ENCODE results near the gene LIAS. TPM values are rescaled to one million over a fixed set of nuclear protein-coding genes. Genes with fewer than 3 reads are reported as not detected.

The LIAS gene
- polyA plus RNA-seq, 1 donor from 2014 or later, result 24.6 TPM

- H3K27me3 ChIP-seq (ENCODE audit: insufficient read depth, low read depth, low read length), result no peaks in the 10 kb centered on the region
- no peak overlapping the region for H3K27ac ChIP-seq (ENCODE audit: low read length)
- H3K4me3 ChIP-seq (ENCODE audit: low read length), result no peak overlapping the region
- no peaks in the 10 kb centered on the region for H3K79me2 ChIP-seq (replicated peaks; ENCODE audit: insufficient read depth, low read length)
- H3K9me2 ChIP-seq (ENCODE audit: insufficient read depth, low read length), result no peaks in the 10 kb centered on the region
- H2AFZ ChIP-seq (ENCODE audit: low read depth, low read length), result no peak overlapping the region
- no peaks in the 10 kb centered on the region for H3F3A ChIP-seq (ENCODE audit: insufficient read depth, low read length, poor library complexity, severe bottlenecking)
- no peak for TF ChIP-seq CTCF (IDR thresholded peaks at IDR 0.05; ENCODE audit: poor library complexity, severe bottlenecking)
- no peak for TF ChIP-seq MXI1 (conservative IDR thresholded peaks at IDR 0.05; ENCODE audit: poor library complexity, severe bottlenecking)
- TF ChIP-seq EP300 (conservative IDR thresholded peaks at IDR 0.05; ENCODE audit: poor library complexity, severe bottlenecking), result no peak
- TF ChIP-seq RAD21 (conservative IDR thresholded peaks at IDR 0.05), result no peak
- TF ChIP-seq EZH2 (IDR thresholded peaks at IDR 0.05; ENCODE audit: borderline replicate concordance, insufficient read depth, low read length, poor library complexity, severe bottlenecking), result no peak
- H3K9ac ChIP-seq (ENCODE audit: low read length), result no peak overlapping the region
- no peaks in the 10 kb centered on the region for H3K9me3 ChIP-seq (ENCODE audit: low read length)
- no peaks in the 10 kb centered on the region for H4K20me1 ChIP-seq (ENCODE audit: insufficient read depth)
- H3K4me2 ChIP-seq (ENCODE audit: low read length), result no peak overlapping the region
- no peaks in the 10 kb centered on the region for H3K36me3 ChIP-seq (ENCODE audit: insufficient read depth, low read length)
Observed at GRCh38 chr4:39476187-39476895, 17.5 kb downstream of the LIAS start.

GRCh38 chr4:39480251-39480650 is 21.4 kb downstream of the LIAS start:
- Histone ChIP-seq H3K79me2 (replicated peaks; ENCODE audit: insufficient read depth, low read length) (no peaks in the 10 kb centered on the region), H2AFZ (ENCODE audit: low read depth, low read length) (no peak overlapping the region), H3K9me3 (ENCODE audit: low read length) (no peaks in the 10 kb centered on the region), H3F3A (ENCODE audit: insufficient read depth, low read length, poor library complexity, severe bottlenecking) (no peaks in the 10 kb centered on the region), H3K4me3 (ENCODE audit: low read length) (no peak overlapping the region), H3K36me3 (ENCODE audit: insufficient read depth, low read length) (no peaks in the 10 kb centered on the region), H3K9me2 (ENCODE audit: insufficient read depth, low read length) (no peaks in the 10 kb centered on the region), H3K27me3 (ENCODE audit: insufficient read depth, low read depth, low read length) (no peaks in the 10 kb centered on the region), H4K20me1 (ENCODE audit: insufficient read depth) (no peaks in the 10 kb centered on the region), H3K9ac (ENCODE audit: low read length) (no peak overlapping the region), H3K4me2 (ENCODE audit: low read length) (no peak overlapping the region), H3K27ac (ENCODE audit: low read length) (no peak overlapping the region)
- no peak for TF ChIP-seq CTCF (IDR thresholded peaks at IDR 0.05; ENCODE audit: poor library complexity, severe bottlenecking)
- no peak for TF ChIP-seq POLR2AphosphoS5 (IDR thresholded peaks at IDR 0.05)
- no peak for TF ChIP-seq SMC3 (conservative IDR thresholded peaks at IDR 0.05; ENCODE audit: poor library complexity)
- no peak for TF ChIP-seq REST (IDR thresholded peaks at IDR 0.05; ENCODE audit: borderline replicate concordance)
- no peak for TF ChIP-seq TAF1 (IDR thresholded peaks at IDR 0.05; ENCODE audit: low read depth)
- no peak for TF ChIP-seq RAD21 (conservative IDR thresholded peaks at IDR 0.05)
- TF ChIP-seq EP300 (conservative IDR thresholded peaks at IDR 0.05; ENCODE audit: poor library complexity, severe bottlenecking), result no peak
- no peak for TF ChIP-seq MXI1 (conservative IDR thresholded peaks at IDR 0.05; ENCODE audit: poor library complexity, severe bottlenecking)
- no peak for TF ChIP-seq EZH2 (IDR thresholded peaks at IDR 0.05; ENCODE audit: borderline replicate concordance, insufficient read depth, low read length, poor library complexity, severe bottlenecking)
